ENCODE results near the gene U2SURP. TPM values are rescaled to one million over a fixed set of nuclear protein-coding genes. Genes with fewer than 3 reads are reported as not detected.

Gene U2SURP
- total RNA-seq, 1 donor from 2014 or later = 125 TPM

GRCh38 chr3:143100451-143100850 lies 99.1 kb downstream of the U2SURP start:
- no peak for DNase-seq (ENCODE audit: low spot score)

DNA sequence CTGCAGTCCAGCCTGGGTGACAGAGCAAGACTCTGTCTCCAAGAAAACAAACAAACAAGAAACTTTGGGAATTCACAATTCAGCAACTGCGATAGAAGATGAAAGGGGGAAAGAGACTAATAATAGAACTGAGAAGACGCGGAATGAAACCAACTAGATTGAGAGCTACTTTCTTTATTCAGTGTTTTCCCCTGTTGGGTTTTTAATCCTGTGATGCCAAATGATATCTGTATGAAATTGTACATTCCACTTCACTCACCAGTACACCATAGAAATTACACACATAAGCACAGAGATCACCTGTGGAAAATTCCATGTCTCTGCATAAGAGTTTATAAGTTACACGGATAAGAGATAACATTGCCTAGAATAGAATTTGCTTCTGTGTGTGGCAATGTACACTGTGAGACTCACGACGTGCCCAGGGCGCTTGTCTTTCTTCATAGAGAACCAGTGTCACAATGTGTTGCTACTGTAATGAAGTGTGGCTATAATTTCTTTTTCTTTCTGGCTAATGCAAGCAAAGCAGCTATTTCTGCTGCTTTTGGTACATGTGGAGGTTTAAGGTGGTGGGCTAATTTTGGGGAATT lies 100.5 kb downstream of the U2SURP start:
- no peak for DNase-seq (ENCODE audit: low spot score)

GRCh38 chr3:143103652-143104051 lies 102.3 kb downstream of the U2SURP start:
- DNase-seq (ENCODE audit: low spot score) = no peak

DNA sequence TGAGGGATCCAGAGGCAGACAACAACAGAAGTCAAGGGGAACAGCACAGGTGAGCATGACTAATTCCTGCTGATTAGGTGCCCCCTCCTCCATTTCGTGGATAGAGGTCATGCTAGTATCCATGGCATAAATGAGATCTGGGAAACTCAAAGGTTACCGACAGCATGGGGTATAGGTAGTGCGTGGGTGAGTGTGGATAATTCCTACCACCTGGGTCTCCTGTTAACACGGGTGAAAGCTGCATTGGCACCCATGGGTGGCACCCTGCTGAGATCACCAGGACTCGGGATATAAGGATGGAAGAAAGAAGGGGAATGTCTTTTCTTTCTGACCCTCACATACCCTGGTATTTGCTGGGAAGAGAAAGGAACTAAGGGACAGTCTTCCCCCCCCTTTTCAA lies 103.8 kb downstream of the U2SURP start:
- no peak for DNase-seq (ENCODE audit: low spot score)

GRCh38 chr3:143109861-143110260 lies 108.5 kb downstream of the U2SURP start:
- no peak for DNase-seq (ENCODE audit: low spot score)

Other genes with a start within 250 kb of the U2SURP start
- 14.3 TPM for gene PCOLCE2, start 112.5 kb upstream of the U2SURP start, total RNA-seq
- gene PAQR9, start 37.9 kb upstream of the U2SURP start, total RNA-seq = not detected
- 8.1 TPM for gene CHST2, start 118.2 kb downstream of the U2SURP start, total RNA-seq